HG02763 (cell line): ENCODE results near the gene ST3GAL3.

ENCODE experiments used
- ATAC-seq: cut with Tn5 transposase; IDR thresholded peaks from one replicate; pipeline ENCODE4 v1.9.1; 2021; ENCODE audit warnings: mild to moderate bottlenecking, moderate library complexity; ENCODE audit not compliant: unreplicated experiment

The ST3GAL3 gene

DNA sequence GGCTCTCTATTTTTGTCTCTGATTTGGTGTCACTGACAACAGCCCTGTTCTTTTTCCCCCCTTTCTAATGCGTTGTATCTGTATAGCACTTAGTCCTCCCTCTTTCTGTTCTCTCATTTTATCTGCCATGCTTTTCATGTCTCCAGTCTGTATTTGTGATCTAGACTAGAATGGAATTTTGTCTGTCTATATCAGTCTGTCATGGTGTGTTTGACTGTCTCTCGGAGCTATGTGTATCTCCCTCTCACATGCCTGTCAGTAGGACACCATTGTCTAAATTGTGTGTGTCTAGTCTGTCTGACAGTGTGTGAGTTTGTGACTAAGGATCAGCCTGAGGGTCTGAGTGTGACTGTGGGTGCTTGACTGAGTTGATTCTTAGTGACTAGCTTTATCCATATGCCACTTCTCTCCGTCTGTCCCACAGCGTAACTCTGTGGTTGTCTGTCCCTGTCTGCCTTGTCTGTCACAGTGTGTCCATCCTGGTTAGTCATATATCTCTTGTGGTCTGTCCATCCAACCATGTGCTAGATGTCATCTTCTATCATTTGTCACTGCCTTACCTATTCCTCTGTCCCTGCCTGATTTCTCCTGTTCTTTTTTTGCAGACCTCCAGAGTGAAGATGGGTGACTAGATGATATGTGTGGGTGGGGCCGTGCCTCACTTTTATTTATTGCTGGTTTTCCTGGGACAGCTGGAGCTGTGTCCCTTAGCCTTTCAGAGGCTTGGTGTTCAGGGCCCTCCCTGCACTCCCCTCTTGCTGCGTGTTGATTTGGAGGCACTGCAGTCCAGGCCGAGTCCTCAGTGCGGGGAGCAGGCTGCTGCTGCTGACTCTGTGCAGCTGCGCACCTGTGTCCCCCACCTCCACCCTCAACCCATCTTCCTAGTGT, 270.3 kb downstream of the ST3GAL3 start:
- ATAC-seq: no peak

DNA sequence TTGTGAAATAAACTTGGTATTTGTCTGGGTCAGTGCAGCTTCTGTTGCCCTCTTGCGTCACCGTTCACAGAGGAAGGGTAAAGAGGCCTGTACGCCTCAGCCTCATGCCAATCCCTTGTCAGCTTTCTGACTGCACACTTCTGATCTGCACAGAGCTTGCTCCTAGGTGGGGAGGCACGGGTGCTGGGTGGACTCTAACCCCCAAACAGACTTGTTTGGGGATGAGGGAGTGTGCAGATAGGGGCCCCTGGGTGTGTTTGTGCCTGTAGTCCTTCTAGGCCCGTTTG, 270.9 kb downstream of the ST3GAL3 start:
- ATAC-seq: no peak

DNA sequence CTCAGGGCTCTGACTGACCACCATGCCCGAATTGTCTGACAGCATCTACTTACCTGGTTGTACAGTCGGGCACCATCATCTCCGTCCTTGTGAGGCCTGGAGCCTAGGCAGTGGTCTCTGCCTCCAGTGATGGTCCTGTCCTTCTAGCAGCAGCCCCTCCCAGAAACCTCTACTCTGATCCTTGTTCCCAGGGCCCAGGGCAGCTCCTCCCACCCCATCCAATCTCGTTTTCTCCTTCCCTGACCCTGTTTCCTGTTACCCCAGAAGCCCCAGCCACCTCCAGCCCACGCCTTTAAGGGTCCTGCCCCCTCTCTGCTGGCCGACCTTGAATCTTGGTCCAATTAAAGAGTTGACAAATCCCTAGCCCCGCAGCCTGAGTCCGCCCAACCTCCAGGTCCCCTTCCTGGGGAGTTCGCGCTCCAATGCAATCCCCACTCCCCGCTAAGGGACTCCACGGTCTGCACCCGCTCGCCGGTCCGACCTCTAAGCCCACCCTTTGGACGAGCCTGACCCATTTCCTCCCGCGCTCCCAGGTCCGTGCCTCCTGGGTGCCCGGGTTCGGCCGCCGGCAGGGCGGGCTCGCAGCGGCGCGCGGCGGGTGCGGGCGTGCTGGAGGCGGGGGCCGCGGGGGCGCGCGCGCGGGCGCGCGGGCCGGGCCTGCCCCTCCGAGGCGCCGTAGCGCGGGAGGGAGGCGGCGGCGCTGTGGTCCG, 271.4 kb downstream of the ST3GAL3 start, which contains the start of gene B4GALT2:
B4GALT2 (plus strand) TSS at position 660 of the 710 bp plus-strand sequence. CDS start 1,951 bp downstream, outside the sequence.
- ATAC-seq: no peak

DNA sequence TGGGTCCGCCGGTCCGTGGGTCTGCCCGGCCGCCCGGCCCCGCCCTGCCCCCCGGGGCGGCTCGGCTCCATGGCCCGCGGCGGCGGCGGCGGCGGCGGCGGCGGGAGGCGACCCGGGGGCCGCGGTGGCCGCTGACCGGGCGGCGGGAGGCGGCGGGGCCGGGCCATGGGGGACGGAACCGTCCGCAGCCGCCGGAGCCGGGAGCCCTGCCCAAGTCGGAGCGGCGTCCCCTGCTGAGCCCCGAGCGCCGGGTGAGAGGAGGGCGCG, 271.9 kb downstream of the ST3GAL3 start:
- no peak for ATAC-seq

DNA sequence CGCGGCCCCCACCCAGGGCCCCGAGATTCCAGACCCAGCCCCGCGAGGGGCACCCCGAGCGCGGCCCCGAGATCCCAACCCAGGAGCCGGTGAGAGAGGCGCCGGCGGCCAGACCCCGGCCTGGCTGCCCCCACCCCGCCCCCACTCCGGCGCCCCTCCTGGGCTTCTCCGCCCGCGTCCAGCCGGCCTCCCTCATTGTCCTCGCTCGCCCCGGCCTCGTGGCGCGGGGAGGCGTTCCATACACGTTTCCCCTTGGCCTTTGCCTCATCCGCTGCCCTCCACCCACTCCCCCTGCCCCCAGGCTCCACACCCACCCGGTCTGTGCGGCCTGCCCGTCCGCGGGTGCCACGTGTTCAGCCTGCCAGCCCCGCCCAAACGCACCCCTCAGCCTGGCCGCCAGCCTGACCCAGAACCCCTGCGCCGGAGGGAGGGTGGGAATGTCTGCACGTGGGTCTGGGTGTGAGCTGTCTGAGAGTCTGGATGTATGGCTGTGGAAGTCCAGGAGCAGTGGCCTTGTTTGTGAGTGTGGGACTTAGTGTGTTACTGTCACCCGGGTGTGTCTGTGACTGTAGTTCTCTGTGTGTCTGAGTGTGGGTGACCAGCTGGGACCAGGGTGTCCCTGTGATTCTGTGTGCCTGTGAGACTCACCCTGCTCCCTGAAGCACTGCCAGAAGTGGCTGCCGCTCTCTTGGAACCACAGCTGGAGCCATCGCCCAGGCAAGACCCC, 272.4 kb downstream of the ST3GAL3 start:
- no peak for ATAC-seq

DNA sequence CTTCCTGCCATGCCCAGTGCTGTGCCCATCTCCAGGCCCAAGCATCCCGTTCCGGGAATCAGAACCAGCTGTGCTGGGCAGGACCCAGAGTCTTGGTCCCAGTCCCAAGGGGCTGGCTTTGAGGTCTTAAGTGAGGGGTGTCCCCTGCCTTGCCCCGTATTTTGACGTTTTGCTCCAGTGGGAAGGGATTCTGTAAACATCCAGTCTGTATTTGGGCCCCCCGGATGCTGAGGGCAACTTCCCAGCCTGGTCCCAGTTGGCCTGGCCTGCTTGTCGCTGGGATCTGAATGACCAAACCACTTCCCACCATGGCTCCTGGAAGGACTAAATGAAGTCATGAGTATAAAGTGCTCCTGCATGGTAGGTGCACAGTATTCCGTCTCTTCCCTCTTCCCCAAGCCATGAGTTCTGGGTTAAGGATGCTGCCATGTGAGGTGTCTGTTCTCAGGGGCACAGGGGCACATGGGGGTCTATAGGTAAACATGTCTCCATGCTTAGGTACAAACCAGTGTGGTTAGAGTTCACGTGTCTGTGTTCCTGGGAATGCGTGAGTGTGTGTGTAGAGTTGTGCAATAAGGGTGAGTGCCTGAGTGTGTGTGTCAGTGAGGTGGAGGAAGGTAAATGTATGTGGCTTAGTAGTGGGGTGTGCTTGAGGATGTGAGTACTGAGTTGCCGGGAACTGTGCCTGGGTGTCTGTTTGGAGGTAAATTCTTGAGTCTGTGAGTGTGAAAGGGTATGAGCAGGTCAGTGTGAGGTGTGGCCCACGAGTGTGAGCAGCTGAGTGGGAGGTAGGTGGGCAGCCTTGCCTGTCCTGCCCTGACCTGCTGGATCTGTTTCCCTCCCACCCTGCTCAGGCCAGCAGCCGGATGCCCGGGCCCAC, 273.2 kb downstream of the ST3GAL3 start:
- ATAC-seq: no peak
